C4-2B (cell line): ENCODE data around the gene TACR1.

Source experiments
- CTCF ChIP-seq: fragments of 450-650 bp; conservative IDR thresholded peaks from 2 replicates; pipeline ENCODE4 v1.5.1; 2017; ENCODE audit warnings: mild to moderate bottlenecking
- ZFX ChIP-seq: fragments of 450-650 bp; IDR thresholded peaks from 2 replicates; pipeline ENCODE4 v1.6.1; 2017

GRCh38 chr2:75097831-75098230, 101.5 kb downstream of the TACR1 start:
- TF ChIP-seq CTCF (no peak), ZFX (no peak)
